NCI-H748 (cell line): ENCODE data around the gene ADAR.
A peak's percentile ranks its signal among the peaks of the same experiment; 100 is the strongest.

ENCODE experiments used
- DNase-seq: peaks from one replicate; lab custom pipeline; 2025; ENCODE audit not compliant: unreplicated experiment; lab: John Stamatoyannopoulos, UW

Gene ADAR

DNA sequence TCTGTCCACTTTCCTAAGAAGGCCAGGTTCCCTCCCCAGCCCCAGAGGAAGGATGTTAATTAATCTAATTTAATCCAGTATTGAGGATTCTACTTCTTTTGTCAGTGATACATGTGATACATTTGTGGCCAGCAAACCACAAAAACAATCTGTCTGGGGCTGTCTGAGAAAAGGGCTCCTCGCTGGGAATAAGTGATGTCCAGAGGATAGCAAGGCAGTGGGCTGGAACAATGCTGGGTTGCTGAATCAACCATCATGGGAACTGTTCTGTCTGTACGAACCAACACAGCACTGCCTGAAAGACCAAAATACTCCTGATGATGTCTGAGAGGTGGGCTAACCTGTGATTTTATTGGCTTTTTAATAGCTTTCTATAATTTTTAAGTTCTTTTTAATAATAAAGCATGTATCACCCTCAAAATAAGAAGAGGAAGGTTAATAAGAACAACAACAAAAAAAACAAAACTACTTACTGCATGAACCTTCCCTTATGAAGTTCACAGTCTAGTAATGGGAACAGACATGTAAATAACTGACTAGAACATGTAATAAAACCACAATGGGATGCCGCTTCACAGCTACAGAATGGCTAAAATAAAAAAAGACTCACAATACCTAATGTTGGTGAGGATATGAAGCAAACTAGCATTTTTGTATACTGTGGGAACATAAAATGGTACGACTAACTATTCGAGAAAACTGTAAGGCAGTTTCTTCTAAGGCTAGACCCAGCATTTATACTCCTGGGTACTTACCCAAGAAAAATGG is 11.4 kb upstream of the ADAR start:
- DNase-seq: no peak

DNA sequence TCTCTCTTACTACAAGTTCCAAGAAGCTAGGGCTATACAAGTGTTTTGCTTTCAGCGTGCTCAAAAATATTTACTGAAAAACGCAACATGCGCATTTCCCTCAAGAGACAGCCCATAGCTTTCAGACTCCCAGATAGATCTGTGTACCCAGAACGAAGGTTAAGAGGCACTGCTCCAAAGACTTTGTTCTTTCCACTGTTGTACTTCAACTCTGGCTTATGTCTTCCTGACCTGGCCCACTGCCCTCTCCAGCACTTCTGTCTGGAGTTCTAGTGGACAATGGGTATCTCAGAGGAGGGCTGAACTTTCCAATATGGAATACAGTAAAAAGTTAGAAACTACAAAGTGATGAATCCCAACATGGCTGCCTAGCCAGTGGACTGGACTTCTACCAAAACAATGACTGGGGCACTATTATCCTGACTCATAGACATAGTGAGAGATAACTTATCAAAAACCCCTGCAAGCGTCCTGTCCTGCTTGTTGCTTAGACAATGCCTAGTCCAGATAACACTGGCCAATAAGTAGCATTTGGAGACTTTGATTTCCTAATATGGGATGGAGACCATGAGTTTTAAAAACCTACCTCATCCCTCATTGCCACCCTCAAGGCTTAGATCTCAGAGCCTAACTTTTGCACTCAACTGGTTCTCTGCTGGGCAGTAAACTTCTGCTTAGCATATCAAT is 8.8 kb upstream of the ADAR start:
- DNase-seq: no peak

DNA sequence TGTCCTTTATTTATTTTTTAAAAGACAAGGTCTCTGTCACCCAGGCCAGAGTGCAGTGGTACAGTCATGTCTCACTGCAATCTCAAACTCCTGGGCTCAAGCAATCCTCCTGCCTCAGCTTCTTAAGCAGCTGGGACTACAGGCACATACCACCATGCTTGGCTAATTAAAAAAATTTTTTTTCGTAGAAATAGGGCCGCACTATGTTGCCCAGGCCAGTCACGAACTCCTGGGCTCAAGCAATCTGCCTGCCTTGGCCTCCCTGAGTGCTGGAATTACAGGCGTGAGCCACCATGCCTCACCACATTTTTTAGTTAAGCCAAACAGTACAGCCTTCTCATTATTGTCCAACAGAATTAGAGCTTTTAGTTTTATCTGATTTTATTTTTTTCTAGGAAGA is 7.4 kb upstream of the ADAR start:
- no peak for DNase-seq

DNA sequence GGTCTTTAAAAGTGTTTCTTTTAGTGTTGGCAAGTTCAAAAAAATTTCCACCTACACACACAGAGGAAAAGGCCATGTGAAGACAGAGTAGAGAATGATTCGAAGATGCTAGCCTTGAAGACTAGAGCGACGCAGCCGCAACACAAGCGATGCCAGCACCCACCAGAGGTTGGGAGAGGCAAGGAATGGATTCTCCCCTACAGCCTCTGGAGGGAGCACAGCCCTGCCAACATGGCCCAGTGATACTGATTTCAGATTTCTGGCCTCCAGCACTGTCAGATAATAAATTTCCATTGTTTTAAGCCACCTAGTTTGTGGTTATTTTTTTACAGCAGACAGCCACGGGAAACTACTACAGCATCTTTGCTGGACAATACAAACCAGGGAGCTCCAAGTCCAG is 6.9 kb upstream of the ADAR start:
- DNase-seq: no peak

DNA sequence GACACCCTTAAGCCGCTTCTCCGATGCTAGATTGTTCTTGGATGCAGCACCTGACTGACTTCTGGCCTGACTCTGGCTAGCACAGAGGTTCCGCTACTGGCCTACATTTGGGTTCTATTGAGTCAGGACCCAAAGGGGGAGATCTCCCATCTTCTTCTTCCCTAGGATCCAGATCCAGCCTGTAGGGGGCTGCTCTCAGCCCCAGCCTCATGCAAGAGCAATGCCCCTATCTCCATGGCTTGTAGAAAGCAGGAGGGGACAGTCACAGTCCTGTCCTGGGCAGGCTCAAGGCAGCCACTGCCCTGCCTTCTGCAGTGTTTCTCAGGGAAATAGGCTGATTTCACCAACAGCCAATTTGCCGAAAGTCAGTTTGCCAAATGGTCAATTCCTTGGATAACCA is 6.3 kb upstream of the ADAR start:
- DNase-seq: no peak

DNA sequence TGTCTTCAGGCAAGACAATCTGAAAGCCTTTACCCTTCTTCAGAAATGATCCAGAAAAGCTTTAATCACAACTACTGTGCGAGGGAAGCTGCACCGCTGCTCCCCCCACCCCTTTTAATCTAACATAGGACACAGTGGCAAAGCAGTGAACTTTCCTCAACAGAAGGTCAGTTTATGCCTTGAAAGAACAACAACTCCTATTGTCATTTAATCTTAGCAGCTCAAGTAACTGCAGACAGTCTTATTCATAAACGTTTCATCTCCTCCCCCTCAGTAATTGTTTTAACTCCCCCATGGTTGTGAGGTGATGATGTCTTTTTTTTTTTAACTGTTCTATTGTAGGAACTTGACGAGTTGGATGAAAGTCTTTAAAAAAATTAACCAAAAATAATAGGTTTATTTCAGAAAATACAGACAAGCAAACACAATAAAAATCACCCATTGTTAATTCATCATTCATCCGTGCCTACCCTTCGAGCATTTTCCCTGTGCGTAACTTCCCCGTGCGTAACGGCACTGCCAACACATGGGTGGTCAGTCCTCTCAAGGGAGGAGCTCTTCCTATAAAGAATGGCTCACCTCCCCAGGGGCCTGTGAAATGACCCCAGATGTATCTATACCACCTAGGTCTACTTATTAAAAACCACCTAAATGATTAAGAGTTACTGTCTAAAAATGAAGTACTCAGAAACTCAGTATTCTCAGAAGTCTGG is 3.3 kb upstream of the ADAR start:
- no peak for DNase-seq

DNA sequence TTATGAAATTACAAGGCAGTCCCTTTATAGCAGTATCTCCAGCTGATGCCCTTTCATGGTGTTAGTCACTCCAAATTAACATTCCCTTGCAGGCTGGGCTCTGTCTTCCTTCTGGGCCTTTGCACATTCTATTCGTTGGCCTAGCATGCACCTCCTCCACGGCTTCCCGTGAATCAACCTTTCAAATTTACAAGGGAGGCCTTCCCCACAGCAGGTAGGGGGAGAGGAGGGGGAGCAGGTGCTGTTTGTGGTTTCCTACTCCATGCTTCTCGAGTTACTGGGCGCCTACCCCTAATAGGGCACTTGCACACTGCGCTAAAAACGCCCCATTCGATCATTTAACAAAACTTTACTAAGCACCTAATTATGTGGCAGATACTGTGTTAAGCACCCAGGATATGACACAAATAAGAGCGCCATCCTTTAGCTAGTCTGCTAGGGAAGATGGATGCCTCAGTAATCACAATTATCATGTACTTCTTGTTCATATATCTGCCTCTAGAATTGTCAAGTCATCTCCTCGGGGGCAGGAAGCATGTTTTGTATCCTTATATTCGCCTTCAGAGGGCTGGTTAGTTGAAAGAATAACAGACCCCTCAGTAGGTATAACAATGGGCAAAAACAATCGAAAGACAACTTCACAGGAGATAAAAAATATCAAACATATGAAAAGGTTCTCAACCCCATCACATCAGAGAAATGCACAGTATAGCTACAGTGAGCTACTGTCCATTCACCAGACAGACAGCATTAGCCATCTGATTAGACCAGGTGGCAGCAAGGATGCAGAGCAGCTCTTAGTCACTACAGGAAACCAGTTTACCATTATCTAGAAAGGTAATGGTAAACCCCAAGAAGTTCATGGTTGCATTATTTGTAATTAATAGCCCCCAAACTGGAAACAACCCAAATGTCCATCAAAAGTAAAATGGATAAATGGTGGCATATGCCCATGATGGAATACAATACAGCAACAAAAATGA is 1.7 kb upstream of the ADAR start:
- DNase-seq: peak; percentile 58

DNA sequence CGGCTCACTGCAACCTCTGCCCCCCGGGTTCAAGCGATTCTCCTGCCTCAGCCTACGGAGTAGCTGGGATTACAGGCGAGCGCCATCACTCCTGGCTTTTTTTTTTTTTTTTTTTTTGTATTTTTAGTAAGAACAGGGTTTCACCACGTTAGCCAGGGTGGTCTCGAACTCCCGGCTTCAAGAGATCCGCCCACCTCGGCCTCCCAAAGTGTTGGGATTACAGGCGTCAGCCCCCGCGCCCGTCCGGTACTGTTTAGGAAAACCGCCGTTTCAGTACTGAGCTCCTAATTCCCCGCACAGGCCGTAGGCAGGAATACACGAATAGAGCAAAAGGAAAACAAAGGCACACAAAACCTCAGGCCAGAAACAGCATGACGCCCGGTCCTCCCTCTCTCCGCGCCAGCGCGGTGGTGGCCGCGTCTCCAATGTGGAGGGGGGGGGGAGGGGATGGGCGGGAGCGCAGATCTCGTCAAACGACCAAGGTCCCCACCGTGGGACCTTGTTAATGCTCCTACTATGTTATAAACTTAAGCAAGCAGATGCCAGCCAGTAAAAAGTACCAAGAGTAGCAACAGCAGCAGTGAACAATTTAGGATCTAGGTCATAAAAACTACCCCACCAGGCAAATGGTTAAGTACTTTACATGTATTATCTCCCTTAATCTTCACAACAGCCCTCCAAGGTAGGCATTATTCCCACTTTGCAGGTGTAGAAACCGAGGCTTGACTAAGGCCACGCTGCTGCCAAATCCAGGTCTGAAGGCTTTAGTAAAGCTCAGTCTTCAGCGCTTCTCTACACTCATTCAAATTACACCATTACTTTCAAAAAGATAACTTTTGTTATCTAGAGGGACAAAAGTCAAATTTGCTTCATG is 648 bp upstream of the ADAR start:
- DNase-seq: peak; percentile 86

DNA sequence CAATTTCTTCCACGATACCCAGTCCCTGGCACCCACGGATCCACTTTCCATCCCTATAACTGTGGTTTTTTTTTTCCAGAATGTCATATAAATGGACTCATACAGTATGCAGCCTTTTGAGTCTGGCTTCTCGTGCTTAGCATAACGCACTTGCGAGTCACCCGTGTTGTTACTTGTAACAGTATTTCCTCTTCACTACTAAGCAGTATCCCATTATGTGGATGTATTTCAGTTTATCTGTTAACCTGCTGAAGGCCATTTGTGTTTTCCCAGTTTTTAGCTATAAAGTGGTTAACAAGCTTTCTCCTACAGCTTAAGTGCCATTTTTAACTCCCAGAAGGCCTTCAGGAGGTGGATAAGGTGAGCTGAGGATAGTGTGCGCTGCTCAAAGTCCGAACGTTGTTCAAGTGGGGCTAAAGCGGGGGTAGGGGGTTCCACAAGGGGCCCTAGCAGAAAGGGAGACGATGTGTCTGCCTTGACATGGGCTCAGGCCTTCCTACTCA is 829 bp downstream of the ADAR start:
- peak; percentile 36 for DNase-seq

DNA sequence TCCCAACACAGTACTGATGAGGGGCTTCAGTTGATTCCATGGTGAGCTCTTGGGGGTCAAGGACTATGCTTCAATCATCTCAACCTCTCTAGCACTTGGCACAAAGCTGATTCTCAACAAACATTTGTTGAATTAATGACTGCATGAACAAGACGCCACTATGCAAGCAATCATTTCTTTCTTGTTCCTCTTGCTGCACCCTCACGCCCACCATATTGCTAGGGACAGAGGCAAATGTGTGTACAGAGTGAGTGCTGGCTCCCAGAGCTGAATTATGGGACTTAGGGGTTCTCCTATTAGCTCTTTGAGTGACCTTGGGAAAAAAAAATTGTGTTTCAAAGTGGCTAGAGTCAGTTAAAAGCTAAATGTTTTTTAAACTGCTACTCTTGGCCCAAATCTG is 2.5 kb downstream of the ADAR start:
- no peak for DNase-seq

DNA sequence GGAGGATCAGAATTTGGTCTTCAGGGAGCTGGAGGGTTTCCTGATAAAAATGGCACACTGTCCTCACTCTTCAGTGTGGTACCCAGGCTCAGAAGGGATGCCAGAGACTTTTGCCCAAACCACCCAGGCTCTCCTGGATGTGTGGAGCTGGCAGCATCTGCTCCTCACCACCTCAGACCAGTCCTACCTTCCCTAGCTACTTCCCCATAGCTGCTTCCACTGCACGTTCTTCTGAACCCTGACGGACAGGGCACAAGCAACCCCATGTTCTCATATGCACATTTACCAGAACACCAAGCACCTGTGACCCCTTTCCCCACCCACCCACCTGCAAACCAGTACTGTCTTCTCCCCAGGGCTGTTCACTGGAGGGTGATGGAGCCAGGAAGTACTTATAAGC is 4.7 kb downstream of the ADAR start:
- DNase-seq: no peak

DNA sequence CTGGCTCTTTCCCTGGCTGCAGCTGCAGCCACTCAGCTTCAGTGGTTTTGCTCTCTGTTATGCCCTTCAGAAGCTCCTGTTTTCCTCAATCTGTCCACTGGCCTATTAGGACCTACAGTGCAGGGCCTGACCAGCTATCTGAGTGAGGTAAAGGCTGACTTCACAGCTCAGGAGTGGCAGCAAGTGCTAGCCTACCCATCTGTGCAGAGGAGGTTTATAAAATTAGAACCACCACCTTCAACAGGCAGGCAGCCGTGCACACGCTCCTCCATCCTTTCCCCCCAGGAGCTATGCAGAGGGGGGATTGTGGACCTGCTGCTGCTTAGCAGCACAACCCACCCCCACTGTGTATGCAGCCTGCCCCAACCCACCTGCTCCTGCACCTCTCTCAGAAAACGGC is 8.3 kb downstream of the ADAR start:
- DNase-seq: no peak

DNA sequence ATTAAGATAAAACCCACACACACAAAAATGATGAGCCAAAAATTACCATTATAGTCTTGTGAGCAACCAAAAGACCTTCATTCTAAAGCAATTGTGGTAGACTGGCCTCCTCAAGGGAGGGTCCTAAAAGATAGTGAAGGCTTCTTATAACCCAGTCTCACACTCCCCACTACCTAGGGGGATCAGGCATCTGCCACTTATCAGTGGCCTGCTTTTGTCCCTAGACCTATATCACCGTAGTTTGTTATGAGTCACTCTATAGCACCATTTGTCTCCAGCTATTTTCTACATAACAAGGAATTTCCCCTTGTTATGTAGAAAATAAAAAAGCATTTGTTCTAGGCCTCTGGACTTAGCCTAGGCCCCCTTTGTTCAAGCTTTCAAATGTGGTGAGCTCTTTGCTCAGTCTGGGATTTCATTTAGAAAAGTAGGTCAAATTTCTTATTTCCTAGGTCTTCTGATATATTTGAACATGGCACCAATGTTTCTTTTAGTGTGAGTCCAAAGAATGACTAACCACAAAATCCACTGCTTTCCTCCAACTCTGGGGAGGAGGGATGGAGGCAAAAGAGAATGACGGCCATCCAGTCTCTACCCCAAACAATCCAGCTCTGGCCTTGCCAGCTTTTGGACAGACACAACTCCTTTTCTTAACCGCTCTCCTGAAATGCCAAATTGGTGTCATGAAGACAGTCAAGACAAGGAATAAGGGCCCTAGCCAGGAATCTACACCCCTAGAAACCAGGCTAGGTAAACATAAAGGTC is 8.9 kb downstream of the ADAR start:
- DNase-seq: no peak

DNA sequence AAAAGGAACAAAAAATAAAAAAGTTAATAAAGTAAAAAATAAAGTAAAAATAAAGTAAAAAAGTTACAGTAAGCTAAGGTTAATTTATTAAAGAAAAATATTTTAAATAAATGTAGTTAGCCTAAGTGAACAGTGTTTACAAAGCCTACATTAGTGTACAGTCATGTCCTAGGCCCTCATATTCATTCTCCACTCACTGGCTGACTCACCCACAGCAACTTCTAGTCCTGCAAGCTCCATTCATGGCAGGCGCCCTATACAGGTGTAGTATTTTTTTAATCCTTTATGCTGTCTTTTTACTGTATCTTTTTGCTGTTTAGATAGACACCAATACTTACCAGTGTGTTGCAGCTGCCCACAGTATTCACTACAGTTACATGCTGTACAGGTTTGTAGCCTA is 12.4 kb downstream of the ADAR start:
- DNase-seq: no peak

DNA sequence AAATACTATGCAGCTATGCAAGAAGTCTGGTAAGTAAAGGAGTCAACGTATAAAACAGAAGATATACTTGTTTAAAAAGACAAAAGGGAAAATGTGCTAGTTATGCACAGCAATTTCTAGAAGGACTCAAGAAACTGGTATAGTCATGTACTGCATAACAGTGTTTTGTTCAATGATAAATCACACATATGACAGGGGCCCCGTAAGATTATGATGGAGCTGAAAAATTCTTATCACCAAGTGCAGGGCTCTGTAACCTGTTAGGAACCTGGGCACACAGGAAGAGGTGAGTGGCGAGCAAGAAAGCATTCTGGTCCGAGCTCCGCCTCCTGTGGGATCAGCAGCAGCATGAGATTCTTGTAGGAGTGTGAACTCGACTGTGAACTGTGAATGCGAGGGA is 13.2 kb downstream of the ADAR start:
- DNase-seq: no peak

DNA sequence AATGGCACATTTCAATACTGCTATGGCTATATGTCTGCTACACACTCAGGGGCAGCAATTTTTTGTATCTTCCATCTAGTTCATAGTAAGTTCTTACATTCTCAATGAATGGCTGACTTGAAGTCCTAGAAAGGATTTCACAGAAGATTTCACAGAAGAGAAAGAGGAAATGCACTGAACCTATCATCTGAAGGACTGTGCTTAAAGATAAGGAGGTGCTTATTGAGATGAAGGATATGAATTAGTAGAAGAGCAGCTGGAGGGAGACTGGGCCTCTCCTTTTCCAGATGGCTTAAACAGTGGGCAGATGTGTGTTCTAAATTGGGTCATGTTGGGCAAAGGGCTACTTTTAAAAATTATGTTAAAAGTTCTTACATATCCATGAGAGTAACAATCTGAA is 14.6 kb downstream of the ADAR start:
- DNase-seq: no peak

DNA sequence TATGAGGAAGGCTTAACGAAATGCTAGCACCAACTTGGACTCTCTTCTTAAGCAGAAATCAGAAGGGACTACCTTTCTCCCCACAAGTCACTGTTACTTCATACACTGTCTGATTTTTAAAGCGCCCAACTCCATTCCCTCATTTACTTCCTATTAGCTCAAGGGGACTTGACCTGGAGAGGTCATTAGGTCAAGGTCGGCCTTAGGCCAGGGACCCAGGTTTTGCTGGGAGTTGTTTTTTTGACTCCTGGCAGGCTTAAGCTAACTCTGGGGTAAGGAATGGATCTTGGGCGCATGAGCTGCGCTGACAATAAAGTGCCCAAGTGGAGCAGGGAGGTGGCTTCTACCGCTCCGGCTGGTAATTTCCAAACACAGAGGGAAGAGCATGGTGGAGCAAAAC is 16.8 kb downstream of the ADAR start:
- DNase-seq: no peak

DNA sequence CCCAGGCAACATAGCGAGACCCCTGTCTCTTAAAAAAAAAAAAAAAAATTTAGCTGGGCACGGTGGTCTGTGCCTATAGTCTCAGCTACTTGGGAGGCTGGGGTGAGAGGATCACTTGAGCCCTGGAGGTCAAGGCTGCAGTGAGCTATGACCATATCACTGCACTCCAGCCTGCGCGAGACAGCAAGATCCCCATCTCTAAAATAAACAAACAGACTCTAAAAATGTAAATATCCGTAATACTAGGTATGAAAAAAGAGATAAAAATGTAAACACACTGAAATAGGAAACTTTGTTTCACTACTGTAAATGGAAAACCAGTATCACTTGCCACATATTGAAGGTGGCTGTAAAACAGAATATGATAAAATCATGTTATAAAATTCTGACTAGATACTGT is 17.2 kb downstream of the ADAR start:
- DNase-seq: no peak

DNA sequence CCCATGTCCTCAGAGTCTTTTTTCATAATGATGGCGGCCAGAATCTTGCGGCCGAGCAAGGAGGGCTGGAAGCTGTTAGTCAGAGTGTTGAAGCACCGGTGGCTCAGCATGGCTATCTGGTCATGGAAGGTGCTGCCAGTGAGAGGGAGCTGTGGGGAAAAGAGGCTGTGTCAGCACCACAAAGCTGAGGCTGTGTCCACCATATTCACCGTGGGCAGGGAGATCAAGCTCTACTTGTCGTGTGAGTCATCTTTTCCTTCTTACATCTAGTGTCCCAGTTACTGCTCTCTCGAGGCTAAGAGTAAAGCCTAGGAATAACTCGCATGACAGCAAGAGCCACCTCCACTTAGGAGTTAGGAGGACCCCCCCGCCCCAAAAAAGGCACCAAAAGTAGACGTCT is 18.2 kb downstream of the ADAR start:
- DNase-seq: no peak
